Measurements from ENCODE around the gene SLC9C2.
"Not testable (repeated sequence)": the region's sequence is repeated elsewhere in the genome, so short reads cannot be mapped to it uniquely, and the experiment has no call there.

SLC9C2 gene

DNA sequence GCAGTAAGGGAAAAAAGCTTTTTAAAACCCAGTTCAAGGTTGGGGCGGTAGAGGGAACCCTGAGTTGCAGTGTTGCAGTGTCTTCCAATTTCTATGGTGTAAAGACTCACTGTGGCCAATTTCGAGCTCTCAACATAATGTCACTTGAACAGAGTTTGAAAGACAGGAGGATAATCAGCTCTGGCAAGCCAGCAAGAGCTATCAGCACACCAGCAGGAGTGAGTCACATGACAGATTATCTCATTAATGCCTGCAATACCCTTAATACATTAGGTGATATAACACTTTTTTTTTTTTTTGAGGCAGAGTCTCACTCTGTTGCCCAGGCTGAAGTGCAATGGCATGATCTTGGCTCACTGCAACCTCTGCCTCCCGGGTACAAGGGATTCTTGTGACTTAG is 22.8 kb downstream of the SLC9C2 start:
- DNase-seq (ENCODE audit: low read depth in 2 of 2): no peak

DNA sequence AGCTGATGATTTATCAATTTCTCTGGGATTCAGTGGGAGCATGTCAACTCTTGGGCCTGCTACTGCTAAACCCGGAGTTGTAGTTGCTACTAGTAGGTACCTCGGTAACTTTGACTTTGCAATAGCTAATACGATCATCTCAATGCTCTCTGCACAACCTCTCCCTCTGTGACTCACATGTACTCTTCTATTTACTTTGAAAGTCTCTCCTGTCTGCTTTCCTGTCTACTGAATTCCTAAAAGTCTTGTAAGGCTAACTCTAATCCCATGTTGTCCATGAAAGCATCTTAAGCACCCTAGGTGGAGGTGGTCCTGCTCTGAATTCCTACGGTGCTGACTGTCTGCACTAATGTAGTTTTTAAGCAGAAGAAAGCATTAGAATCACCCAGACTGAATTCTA is 29.3 kb downstream of the SLC9C2 start:
- DNase-seq (ENCODE audit: low read depth in 2 of 2): no peak

DNA sequence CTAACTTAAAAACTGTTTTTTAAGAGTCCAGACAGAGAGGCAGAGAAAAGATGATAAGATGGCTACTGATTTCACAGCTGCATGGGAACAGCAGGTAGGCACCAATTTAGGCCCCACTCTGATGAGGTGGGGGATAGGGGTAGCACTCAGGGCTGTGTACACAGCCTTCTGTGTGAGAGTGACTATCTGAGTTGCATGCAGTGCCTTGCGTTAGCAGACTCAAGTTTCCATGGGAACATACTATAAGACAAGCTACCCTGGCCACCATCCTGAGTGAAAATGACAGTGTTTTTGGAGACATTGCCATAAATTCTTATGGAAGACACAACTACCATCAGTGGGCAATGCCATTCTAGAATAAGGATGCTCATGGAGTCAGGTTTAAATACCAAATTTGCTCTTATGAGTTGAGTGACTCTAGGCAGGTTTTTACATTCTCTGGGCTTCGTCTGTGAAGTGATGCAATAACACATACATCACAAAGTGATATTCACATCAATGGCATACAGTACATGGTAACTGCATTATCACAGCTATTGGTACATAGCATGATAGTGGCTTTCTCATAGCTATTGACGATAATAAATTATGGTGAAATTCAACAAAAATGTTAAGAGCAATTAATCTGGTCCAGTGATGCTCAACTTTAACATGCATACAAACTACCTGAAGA is 30.5 kb downstream of the SLC9C2 start:
- no peak for DNase-seq (ENCODE audit: low read depth in 2 of 2)

DNA sequence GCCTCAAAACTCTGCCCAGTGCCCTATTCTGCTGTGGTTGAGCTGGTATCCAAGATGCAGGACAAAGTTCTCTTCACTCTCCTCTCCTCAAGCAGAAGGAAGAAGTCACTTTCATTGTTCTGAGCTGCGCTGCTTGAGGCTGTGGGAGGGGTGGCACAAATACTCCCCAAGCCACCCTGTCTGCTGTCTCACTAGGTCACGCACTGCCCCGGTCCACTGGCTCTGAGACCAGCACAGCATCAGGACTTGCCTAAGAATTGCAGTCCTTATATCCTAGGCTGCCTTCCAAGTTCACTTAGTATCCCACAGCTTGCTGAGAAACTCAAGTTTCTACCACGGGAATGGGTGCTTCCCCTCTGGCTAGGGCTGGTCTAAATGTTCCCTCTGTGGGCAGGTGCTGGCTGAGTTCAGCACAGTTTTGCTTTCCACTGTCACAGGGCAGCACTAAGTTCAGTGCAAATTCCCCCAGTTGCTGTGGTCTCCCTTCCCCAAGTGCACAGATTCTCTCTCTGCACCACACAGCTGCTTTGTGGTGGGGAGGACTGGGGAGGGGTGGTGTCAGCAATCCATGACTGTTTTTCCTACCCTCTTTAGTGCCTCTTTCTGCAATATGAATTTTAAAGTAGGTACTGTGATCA is 32.4 kb downstream of the SLC9C2 start:
- no peak for DNase-seq (ENCODE audit: low read depth in 2 of 2)

DNA sequence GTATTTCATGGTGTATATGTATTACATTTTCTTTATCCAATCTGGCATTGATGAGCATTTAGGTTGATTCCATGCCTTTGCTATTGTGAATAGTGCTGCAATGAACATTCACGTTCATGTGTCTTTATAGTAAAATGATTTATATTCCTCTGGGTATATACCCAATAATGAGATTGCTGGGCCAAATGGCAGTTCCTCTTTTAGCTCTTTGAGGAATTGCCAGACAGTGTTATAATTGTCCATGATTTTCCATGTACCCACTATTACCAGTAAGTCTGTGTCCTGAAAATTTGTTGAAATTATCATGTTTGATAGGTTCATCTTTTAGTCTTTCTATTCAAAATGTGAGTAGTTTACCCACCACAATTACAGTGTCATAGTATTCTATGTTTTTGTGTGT is 34.4 kb downstream of the SLC9C2 start:
- no peak for DNase-seq (ENCODE audit: low read depth in 2 of 2)

DNA sequence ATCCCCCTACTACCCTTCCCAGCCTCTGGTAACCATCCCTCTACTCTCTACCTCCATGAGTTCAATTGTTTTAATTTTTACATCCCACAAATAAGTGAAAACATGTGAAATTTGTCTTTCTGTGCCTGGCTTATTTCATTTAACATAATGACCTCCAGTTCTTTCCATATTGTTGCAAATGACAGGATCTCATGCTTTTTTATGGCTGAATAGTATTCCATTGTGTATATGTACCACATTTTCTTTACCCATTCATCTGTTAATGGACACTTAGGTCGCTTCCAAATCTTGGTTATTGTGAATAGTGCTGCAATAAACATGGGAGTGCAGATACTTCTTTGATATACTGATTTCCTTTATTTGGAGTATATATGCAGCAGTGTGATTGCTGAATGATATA is 39.0 kb downstream of the SLC9C2 start:
- not testable (repeated sequence) for DNase-seq (ENCODE audit: low read depth in 2 of 2)

DNA sequence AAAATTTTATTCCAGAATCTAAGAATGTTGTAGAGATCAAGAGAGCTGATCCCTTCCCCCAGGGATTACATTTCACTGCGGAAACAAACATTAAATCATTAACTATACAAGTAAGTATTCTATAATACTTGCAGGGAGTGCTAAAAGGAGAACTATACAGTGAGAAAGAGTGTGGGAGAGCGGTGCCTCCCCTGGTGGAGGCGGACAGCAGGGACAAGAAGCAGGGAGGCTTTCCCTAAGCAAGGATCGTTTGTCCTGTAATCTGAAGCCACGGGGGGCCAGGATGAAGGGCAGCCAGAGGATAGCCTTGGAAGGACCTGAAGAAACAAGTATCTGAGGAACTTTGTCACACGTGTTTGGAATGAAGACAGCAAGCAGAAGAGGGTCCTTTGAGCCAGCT is 40.1 kb downstream of the SLC9C2 start:
- DNase-seq (ENCODE audit: low read depth in 2 of 2): no peak

DNA sequence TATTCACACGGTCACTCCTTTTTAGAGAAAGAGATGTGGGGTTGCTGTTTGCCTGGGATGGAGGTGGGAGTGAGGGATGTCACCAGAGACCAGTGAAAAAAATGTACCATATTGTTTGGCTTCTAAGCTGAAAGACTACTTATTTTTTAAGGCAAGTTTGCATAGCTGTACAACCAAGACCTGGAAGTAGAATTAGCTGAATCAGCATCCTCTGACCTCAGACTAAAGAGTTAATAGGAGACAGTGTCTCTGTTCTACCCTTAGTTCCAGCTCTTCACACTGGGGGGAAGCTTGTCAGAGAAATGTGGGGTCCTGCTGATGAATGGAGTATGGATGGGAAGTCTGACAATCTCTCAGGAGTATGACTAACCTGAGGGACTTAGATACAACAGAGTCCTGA is 41.6 kb downstream of the SLC9C2 start:
- DNase-seq (ENCODE audit: low read depth in 2 of 2): no peak

DNA sequence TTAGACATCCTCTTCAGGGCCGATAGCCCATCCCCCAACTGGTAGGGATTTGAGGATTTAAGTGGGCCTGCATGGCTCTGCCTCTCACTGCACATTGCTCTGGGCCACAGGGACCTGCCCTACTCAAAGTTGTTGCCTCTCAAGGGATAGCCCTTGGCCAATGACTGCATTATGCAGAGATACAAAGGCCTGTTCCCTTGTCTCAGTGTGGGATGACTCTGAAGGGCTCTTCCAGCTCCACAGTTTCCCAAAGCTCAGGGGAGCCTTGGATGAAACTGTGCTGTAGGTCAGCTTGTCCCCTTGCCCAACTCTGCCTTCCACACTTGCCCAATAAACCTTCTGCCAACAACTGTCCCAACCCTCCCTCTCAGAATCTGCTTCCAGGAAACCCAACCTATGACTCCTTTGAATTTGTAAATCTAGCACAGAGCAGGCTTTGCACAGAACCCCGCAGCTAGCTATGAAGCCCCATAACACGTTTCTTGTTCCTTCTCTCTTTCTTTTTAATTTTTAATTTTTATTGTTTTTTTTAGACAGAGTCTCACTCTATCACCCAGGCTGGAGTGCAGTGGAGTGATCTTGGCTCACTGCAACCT is 42.5 kb downstream of the SLC9C2 start:
- no peak for DNase-seq (ENCODE audit: low read depth in 2 of 2)

DNA sequence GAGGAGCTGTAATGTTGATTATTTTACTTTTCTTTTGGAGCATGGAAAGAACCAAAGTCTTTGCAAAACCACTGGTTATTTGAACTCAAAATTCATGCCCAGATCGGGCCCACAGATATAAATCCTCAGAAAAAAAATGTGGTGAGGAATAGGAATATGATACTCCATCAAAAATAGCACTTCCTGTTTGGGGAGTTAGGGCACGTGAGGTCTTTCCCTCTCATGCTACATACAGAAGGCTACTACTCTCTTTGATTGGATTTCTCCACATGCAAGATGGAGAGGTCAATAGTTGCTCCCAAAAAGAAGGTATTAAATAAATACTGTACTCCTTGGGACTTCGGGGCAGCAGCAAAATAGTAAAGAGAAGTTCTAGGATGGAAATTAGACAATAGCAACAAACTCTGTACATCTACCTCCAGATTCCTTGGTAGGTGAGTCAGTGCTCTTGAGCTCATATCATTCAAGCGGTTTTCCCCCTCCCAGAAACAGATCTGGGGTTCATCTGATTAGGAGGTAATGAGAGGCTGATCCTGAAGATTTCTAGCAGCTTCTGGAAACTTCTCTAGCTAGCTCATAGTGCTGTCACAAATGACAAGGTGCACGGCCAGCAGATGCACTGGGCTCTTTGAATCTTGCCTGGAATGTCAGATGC is 47.1 kb downstream of the SLC9C2 start:
- no peak for DNase-seq (ENCODE audit: low read depth in 2 of 2)

DNA sequence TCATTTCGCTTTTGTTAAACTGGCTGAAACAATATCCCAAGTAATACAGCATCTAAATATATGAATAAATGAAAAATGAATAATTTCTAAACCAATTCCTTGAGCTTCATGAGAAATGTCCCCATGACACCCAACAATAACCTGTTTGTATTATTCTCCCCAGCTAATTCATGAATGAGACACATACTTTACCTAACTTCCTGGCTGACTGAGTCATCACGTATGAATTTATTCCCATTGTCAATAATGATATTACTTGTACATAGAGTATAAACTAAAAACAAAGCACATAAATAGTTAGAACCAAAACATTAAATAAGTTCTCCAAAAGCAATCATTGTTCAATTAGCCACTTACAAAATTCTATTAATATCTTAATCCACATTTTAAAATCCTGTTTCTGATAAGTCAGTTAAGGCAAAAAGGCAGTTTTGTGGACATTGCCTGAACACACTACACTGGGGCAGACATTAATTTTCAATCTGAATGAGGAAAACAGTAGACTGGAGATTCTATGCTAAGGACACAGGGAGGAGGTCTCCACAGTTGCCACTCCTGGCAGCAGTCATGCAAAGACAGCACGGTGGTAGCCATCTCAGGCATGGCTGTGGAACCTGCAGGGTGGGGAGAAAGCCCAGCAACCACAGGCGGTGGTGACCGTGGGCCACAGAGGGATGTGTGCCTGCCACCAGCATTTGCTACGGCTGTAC is 48.2 kb downstream of the SLC9C2 start:
- DNase-seq (ENCODE audit: low read depth in 2 of 2): no peak

DNA sequence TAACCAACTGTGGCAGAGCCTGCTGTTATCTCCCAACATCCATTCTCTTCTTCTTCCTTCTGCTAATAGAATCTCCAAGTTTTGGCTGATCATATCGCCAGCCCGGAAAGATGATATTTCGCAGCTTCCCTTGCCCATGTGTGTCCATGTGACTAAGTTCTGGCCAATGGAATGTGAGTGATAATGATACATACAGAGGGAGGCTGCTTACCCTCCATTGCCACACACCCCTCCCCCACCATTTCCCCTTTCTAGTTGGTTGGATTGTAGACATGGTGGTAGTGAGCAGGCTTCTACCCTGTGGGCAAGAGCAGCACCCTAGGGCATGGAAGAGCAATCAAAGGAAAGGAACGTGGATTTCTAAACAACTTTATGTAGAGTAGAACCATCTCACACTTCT is 48.8 kb downstream of the SLC9C2 start:
- DNase-seq (ENCODE audit: low read depth in 2 of 2): no peak

DNA sequence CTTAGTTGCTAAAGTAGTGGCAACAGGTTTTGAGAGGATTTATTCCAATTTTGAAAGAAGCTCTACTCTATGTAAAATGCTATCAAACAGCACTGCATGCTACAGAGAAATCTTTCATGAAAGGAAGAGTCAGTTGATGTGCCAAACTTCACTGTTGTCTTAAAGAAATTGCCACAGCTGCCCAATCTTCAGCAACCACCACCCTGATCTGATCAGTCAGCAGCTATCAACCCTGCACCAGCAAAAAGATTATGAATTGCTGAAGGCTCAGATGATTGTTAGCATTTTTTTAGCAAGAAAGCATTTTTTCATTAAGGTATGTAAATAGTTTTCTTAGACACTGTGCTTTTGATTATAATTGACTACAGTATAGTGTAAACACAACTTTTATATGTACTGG is 49.6 kb downstream of the SLC9C2 start:
- DNase-seq (ENCODE audit: low read depth in 2 of 2): no peak

DNA sequence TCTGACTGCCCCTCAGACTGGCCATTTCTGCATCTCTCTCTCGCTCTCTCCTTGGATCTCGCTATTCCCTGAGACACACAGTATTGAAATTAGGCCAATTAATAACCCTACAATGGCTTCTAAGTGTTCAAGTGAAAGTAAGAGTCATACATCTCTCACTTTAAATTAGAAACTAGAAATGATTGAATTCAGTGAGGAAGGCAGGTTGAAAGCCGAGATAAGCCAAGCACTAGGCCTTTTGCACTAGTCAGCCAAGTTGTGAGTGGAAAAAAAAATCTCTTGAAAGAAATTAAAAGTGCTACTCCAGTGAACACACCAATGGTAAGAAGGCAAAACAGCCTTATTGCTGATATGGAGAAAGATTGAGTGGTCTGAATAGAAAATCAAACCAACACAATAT is 51.2 kb downstream of the SLC9C2 start:
- DNase-seq (ENCODE audit: low read depth in 2 of 2): no peak

DNA sequence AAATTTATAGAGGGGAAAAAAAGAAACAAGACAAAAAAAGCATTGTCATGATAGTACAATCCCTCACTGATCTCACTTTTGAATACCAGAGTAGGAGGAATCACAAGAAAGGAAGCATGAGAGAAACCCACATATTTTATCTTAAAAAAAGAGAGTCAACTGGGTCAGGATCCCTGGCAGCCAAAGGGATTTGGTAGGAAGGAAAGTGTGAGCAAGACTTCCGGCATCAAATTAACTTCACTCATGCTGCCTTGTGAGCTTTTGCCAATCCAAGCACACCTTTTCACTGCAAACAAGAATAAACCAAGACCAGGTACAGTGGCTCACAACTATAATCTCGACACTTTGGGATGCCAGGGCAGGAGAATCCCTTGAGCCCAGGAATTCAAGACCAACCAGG is 53.1 kb downstream of the SLC9C2 start:
- no peak for DNase-seq (ENCODE audit: low read depth in 2 of 2)

DNA sequence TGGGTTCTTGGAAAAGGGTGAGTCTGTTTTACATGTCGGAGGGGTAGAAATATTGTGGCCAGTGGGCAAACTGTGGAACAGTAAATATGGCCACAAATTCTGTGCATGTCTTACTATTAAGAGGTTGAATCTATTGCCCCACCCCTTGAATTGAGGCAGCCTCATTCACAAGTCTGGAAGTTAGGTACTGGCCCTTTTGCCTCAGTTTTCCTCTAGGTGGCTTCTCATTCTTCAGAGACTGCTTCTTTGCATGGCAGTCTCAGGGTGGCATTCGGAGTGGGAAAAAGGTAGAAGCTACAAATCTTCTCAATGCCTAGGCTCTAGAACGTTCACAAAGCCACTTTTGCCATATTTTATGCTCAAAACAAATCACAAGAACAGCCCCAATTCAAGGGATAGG is 57.2 kb downstream of the SLC9C2 start:
- DNase-seq (ENCODE audit: low read depth in 2 of 2): no peak

DNA sequence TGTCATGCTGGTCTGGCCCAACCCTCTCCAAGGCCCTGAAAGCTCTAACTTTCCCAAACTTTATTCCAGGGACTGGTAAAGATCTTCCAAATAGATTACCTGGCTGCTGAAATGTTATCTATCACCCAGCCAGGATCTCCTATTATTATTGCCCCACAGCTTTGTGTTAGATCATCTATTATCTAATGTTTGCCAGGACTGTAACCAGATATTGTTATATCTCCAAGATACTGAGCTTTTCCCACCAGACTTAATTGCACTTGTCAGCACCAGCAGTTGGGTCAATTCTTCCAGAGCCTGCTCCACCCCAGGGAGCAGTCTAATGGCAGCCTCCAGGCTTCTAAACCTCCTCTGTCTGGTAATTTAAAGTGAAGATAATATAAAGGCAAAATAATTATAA is 66.6 kb downstream of the SLC9C2 start:
- no peak for DNase-seq (ENCODE audit: low read depth in 2 of 2)

DNA sequence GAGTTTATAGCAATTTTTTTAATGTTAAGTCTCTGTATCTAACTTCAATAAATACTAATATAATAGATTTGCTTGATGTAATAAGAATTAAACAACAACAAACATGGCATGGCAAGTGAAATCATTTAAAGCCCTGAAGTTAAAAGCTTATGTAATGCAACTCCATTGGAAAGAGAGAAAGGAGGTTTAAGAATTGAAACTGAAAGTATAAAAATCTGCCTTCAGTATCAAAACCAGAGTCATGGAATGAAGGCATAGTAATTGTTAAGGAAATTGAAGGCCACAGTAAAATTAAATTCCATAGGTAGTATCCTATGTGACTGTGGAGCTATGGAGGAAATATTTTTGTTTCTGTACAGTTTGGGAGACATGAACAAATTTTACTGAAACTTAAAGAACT is 70.6 kb downstream of the SLC9C2 start:
- no peak for DNase-seq (ENCODE audit: low read depth in 2 of 2)

DNA sequence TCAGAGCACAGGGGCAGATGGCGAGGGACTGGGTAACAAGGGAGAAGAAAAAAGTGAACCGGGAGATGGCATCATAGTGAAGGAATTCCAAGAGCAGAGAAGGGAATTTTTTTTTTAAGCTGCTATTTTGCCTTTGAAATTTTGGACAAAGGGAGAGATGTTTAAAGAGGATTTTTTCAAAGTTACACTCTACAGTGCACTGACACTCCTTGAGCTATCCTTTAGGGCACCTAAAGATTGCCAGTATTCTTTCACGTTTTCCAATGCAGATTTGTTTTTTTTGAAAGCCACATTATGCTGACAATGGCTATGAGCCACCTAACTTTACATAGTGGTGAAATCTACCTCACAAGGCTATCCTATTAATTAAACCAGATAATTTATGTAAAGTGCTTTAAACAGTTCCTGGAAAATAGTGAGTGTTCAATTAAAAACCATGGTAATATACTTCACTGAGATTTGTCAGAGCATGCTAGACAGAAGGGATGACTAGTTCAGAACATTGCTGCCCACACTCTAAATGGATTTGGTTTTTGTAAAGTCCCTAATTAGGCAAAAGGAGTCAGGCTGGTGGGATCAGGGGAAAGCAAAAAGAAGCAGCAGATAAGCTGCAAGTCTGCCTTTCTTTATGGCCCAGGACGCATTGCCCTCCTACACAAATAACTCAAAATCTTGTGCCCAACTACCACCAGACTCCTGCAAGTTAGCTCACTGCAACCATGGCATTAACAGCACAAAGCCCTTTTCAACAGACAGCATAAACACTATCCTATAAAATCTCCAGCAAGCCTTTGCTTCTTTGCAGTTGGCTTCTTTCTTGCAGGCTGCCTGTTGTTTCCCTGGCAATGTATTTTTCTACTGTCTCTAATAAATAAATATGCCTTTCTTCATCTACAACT is 71.8 kb downstream of the SLC9C2 start:
- DNase-seq (ENCODE audit: low read depth in 2 of 2): no peak

DNA sequence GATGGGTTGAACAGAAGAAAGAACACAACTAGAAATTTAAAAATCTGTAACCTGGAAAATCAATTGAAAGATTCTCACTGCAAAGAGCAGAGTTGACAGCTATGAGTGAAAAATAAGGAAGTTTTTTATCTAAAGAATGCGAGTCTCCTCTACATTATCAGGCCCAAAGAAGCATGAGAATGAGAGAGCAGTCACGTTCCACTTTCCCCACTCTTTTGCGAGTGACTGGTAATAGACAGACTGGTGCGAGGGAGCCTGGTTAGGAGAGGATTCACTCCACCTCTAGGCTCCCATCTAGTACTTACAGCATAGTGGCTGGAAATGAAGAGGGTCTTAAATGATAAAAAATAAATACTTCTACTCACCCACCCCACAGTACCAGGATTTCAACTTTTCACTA is 73.8 kb downstream of the SLC9C2 start:
- DNase-seq (ENCODE audit: low read depth in 2 of 2): no peak

DNA sequence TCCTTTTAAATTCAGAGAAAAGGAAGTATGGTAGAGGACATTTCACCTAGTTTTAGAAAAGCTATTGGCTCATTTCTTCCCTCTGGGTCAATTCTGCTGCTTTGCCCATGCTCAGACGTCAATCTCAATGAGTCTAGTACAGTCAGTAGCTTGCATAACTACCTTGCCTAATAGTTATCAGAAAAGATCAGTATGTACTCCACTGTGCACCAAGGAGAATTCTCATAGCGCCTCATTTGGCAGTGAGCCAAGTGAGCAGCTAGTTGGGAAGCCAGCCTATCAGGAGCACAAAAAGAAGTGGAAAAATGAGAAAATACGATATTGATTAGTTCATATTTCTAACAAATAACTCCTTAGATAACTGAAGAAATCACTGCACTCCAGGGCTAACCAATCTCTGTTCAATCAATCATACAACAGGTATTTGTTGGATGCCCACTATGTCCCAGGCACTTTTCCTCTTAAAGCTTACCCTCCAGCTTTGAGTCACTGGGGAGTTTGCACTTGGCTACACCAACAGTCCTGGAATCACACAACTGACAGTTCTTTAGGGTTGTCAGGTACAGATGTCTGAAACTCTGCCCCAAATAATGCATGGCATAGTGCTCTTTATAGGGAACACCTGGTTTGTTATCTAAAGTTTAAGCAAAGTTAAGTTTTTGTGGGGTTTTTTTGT is 75.6 kb downstream of the SLC9C2 start:
- no peak for DNase-seq (ENCODE audit: low read depth in 2 of 2)
